HG03442 (cell line): Measurements from ENCODE around the gene FXYD3.
"Not testable (repeated sequence)": the region's sequence is repeated elsewhere in the genome, so short reads cannot be mapped to it uniquely, and the experiment has no call there.

Experiments used
- ATAC-seq: cut with Tn5 transposase; IDR thresholded peaks from one replicate; pipeline ENCODE4 v1.9.1; 2021; ENCODE audit warnings: mild to moderate bottlenecking, moderate library complexity; ENCODE audit not compliant: unreplicated experiment

The FXYD3 gene

DNA sequence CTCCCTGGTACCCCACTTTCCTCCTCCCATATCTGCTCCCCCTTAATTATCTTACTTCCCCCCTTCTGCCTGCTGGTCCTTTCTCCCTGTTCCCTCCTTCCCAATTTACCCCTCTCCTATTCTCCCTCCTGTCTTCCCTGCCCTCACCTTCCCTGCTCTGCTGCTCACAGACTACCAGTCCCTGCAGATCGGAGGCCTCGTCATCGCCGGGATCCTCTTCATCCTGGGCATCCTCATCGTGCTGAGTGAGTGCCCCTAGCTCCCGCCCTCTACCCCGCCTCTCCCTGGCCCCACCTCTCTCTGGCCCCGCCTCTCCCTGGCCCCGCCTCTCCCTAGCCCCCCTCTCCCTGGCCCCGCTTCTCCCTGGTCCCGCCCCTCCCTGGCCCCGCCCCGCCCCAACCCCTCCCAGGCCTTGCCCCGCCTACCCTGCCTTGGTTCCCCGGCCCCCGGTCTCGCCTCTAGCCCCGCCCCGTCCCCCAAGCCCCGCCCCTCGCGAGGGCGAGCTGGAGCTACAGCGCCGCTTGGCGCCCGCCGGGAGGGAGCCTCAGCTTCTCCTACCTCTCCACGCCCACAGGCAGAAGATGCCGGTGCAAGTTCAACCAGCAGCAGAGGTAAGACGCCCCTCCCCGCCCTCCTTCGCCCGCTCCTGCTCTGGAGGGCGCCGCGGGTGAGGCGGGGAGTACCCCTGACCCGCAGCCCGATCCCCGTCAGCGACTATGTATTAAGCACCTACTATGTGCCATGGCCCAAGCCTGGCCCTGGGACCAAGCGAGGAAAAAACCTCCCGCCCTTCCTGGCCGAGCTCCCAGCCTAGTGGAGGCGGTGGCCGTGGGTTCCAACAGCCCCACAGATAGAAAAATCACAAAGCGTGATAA, 25.6 kb downstream of the FXYD3 start:
- peak; percentile 45 for ATAC-seq

GRCh38 chr19:35141837-35142605, 26.4 kb downstream of the FXYD3 start:
- no peak for ATAC-seq

- ATAC-seq: no peak
These were observed 27.1 kb downstream of the FXYD3 start for GRCh38 chr19:35142606-35143230.

DNA sequence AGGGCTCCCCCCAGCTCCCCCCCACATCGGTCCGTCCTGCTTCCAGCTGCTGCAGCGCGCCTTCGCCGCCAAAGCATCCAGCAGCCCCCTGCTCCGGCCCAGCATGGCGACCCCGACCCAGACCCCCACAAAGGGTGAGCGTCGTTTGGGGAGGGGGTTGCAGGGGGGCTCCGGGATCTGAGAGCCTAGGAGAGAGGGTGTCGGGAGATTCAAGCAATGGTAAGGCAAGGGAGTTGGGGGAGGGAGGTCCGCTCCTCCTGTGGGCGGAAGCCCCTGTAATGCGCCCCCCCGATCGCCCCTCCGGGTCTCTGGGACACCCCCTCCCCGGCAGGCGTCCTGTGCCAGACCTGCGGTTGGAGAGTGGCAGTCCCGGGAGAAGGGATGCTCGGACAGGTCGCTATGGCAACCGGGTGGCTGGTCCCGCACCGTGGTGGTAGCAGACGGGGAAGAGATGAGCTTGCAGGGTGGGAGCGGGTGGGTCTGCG, 27.6 kb downstream of the FXYD3 start, which contains the start of gene FXYD7:
TSS of gene FXYD7 (plus strand) at position 25 of the 485 bp plus-strand sequence. CDS start at position 104, 79 bp downstream.
- ATAC-seq: no peak

DNA sequence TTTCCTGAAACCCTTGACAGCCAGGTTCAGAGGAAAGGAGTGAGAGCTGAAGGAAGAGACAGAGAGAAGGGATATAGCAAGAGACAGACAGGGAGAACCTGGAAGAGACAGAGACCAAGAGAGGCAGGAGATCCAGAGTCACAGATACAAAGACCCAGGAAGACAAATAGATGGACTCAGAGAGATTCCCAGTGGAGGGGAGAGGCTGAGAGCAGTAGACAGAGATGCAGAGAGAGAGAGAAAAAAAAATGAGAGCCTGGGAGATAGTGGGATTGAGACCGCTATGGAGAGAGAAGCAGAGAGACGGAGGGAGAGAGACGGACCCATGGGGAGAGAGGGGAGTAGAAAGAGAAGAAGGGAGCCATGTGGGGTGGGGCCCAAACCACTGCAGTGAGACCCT, 28.2 kb downstream of the FXYD3 start:
- ATAC-seq: no peak

- no peak for ATAC-seq
These were observed 28.6 kb downstream of the FXYD3 start for GRCh38 chr19:35144259-35144599.

GRCh38 chr19:35144600-35145436, 29.2 kb downstream of the FXYD3 start:
- no peak for ATAC-seq

DNA sequence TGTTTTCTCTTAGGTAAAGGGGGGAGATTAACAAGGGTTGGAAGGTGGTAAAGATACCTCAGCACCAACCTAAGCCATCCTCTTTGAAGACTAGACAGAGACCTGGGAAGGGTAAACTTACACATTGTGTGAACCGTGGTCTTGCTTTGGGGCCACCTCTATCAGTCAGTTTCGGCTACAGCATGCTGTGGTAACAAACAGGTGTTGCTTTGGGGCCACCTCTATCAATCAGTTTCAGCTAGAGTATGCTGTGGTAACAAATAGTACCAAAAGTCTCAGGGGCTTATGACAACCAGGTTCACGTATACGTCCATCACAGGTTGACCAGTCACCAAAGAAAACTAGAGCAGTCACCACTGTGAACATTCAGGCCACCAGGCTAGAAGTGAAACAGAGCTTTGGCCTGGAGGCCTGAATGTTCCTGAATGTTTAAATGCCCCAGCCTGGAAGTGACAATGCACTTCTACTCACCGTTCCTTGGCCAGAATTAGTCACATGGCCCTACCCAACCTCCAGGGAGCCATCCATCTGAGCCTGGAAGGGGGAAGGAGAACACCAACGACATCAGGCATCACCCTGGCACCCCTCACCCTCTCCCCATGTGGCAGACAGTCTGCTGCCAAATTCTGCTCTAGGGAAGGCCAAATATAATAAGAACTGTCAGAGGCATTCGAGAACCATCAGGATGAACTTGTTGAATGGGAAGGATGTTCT, 31.3 kb downstream of the FXYD3 start:
- ATAC-seq: no peak

DNA sequence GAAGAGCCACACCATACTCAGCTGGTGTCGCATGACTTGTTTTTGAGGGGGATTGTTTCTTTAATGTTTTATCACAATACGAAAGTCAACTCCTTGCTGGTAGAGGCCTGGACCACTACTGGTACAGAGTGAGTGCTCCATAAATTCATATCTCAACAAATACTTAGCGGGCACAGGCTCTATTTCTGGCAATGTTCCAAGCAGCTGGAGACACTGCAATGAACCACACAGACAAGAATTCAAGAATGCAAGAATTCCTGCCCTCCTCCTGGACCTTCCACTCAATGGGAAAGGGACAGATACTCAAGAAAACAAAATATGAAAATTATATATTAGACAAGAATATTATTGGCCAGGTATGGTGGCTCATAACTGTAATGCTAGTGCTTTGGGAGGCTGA, 33.8 kb downstream of the FXYD3 start:
- no peak for ATAC-seq

DNA sequence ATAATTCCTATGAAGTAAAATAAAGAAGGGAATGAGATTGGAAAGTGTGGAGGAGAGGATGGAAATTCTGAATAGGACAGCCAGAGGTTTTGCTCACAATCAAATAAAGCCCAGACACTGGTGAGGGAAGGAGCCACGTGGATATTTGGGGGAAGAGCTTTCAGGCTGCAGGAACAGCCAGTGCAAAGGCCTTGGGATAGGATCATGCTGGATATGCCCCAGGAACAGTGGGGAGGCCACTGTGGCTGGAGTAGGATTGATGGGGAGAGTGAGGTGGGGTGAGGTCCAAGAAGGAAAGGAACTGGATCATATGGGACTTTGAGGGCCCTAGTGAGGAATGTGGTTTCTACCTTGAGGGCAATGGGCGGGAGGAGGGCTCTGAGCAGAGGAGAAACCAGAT, 34.8 kb downstream of the FXYD3 start:
- ATAC-seq: no peak

DNA sequence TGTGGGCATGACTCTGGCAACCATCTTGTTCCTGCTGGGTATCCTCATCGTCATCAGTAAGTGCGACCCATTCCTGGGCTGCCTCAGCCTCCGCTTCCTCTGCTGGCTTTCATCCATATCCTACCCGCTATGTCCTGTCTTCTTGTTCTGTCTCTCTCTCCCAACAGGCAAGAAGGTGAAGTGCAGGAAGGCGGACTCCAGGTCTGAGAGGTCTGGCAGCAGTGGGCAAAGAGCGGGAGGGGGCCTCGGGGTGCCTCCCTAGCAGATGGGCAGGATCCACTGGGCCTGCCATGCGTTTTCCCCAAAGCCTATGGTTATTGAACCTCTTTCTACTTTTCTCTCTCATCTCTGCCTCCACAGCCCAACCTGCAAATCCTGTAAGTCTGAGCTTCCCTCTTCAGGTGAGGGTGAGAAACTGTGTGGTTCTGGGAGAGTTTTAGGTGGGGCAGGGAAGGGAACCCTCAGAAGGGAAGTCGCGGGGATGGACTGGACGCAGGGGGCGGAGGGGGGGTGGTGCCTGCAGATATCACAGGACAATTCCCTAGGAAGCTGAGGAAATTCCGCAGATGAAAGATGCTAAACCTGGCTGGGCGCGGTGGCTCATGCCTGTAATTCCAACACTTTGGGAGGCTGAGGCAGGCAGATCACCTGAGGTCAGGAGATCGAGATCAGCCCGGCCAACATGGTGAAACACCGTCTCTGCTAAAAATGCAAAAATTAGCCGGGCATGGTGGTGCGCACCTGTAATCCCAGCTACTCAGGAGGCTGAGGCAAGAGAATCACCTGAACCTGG, 35.8 kb downstream of the FXYD3 start:
- no peak for ATAC-seq

GRCh38 chr19:35153129-35153522, 37.5 kb downstream of the FXYD3 start:
- ATAC-seq: not testable (repeated sequence)

DNA sequence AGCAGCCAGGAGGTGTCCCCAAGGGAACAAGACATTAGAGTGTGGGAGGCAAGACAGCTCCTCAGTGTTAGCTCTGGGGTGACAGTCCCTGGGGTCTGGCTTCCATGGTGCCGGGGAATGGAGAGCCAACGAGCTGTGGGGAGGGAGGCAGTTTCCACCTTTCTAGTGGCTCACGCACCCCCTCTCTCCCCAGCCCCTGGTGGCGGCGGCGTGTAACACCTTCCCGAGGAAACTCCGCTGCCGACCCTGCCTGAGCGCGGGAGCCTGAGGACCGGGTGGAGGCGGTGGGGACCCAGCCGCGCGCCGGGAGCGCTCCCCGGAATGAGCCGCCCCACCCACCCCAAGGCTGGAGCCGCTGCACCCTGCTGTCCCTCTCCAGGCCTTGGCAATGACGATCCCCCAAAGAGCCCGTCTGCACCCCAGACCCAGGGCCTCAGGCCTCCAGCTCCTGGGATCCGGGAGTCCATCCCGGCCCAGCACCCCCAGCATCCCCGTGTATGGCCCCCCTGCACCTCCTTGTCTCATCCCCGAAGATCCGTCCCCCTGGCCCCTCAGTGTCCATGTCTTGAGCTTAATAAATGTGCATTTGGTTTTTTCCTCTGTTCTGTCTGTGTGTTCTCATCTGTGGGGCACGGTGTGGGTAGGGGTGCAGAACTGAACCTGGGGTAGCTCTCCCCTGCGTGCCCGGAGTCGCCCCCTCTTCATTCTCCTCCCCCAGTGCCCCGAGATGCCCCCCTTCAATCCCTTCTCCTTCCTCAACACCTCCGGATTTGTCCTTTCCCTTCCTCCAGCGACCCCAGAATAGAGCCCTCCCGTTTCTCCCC, 38.3 kb downstream of the FXYD3 start:
- no peak for ATAC-seq

- ATAC-seq: no peak
These were observed 39.1 kb downstream of the FXYD3 start, which contains the start of gene FXYD5 for GRCh38 chr19:35154525-35155406. FXYD5 (plus strand) TSS chr19:35154735; CDS start chr19:35155551, 816 bp downstream.

GRCh38 chr19:35155441-35155840, 39.8 kb downstream of the FXYD3 start:
- no peak for ATAC-seq

DNA sequence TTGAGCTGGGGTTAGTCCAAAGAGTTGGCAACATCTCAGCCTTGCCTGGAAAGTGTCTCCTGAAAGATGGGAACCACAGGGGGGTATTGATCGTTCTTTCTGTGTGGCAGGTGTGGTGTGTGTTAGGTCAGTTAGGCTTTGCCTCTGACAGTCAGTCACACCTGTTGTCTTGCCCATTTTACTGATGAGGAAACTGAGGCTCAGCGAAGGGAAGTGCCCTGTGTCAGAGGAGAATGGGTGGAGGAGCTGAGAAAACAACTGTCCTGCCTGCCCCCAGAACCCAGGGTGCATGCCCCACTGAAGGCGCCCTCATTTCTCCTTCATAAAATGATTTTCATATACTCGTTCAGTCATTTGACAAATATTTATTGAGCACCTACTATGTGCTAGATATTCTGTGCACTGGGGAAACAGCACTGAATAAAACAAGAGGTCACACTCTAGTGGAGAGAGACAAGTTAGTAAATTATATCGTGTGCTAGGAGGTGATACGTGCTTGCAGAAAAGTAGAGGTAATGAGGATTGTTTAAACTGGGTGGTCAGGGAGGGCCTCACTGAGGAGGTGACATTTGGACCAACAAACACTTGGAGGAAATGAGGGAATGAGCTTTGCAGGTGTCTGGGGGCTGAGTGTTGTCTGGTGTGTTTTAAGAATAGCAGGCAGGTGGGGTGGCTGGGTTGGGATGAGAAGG, 40.5 kb downstream of the FXYD3 start:
- ATAC-seq: no peak

DNA sequence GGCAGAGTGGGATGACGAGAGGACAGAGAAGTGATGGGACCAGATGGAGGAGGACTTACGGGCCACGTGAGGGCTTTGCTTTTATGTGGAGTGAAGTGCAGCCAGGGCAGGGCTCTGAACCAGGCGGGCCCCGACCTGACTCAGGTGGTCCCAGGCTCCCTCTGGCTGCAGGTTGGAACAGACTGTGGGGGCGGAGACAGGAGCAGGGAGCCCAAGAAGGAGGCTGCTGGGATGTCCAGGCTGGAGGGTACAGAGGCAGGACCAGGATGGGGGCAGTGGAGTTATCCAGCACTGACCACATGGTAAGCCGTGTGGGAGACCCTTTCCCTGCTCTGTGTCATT, 41.0 kb downstream of the FXYD3 start:
- ATAC-seq: no peak
